ENCODE measurements around the gene MADCAM1. TPM values are rescaled to one million over a fixed set of nuclear protein-coding genes. Genes with fewer than 3 reads are reported as not detected.

Gene MADCAM1
- total RNA-seq, 4 donors from 2014 or later, result 0.34 to 0.57 TPM; not detected in 2

- TF ChIP-seq POLR2A (IDR thresholded peaks at IDR 0.05) (no peak), CTCF (IDR thresholded peaks at IDR 0.05) (no peak)
- no peak overlapping the region for H3K4me3 ChIP-seq (ENCODE audit: low read depth, poor library complexity, severe bottlenecking)
- 15 to 19% methylated on average over 23 to 29 of the region's 32 CpGs for WGBS, 2 donors
- intact Hi-C loops (cut with DNase I; ENCODE audit: low total_unique reads), result no loop called here
- no peak for DNase-seq (ENCODE audit: low spot score in 2 of 2)
Observed at GRCh38 chr19:495402-496111, 729 bp upstream of the MADCAM1 start.

GRCh38 chr19:496986-497385, 700 bp downstream of the MADCAM1 start:
- no peak for DNase-seq (ENCODE audit: low spot score in 2 of 2)
- intact Hi-C loops (cut with DNase I; ENCODE audit: low total_unique reads), result no loop called here
- no peak for TF ChIP-seq CTCF (IDR thresholded peaks at IDR 0.05)
- TF ChIP-seq POLR2A (IDR thresholded peaks at IDR 0.05), result no peak
- no peak overlapping the region for H3K4me3 ChIP-seq (ENCODE audit: low read depth, poor library complexity, severe bottlenecking)
- 0% methylated on average over 1 to 7 of the region's 18 CpGs for WGBS, 2 donors

GRCh38 chr19:497491-497868, 1.2 kb downstream of the MADCAM1 start:
- DNase-seq (ENCODE audit: low spot score in 2 of 2), result no peak
- intact Hi-C loops (cut with DNase I; ENCODE audit: low total_unique reads), result no loop called here
- 1 to 3% methylated on average over 28 to 36 of the region's 36 CpGs for WGBS, 2 donors
- no peak overlapping the region for H3K4me3 ChIP-seq (ENCODE audit: low read depth, poor library complexity, severe bottlenecking)
- no peak for TF ChIP-seq CTCF (IDR thresholded peaks at IDR 0.05)
- TF ChIP-seq POLR2A (IDR thresholded peaks at IDR 0.05), result no peak

- no peak for TF ChIP-seq POLR2A (IDR thresholded peaks at IDR 0.05)
- no peak for TF ChIP-seq CTCF (IDR thresholded peaks at IDR 0.05)
- no peak overlapping the region for H3K4me3 ChIP-seq (ENCODE audit: low read depth, poor library complexity, severe bottlenecking)
- intact Hi-C loops (cut with DNase I; ENCODE audit: low total_unique reads), result no loop called here
- 4 to 18% methylated on average over 22 to 35 of the region's 50 CpGs for WGBS, 2 donors
- DNase-seq (ENCODE audit: low spot score in 2 of 2), result no peak
Observed at GRCh38 chr19:497869-498510, 1.7 kb downstream of the MADCAM1 start.

GRCh38 chr19:498511-498891, 2.2 kb downstream of the MADCAM1 start:
- no peak overlapping the region for H3K4me3 ChIP-seq (ENCODE audit: low read depth, poor library complexity, severe bottlenecking)
- intact Hi-C loops (cut with DNase I; ENCODE audit: low total_unique reads), result no loop called here
- WGBS, 2 donors, result 19 to 35% methylated on average over 14 to 20 of the region's 26 CpGs
- no peak for TF ChIP-seq POLR2A (IDR thresholded peaks at IDR 0.05)
- TF ChIP-seq CTCF (IDR thresholded peaks at IDR 0.05), result no peak
- DNase-seq (ENCODE audit: low spot score in 2 of 2), result no peak

All from lower leg skin (tissue), 4 donors.